H1 (cell line): ENCODE data around the gene SAXO1. TPM values are rescaled to one million over a fixed set of nuclear protein-coding genes. Genes with fewer than 3 reads are reported as not detected.

ENCODE experiments used
- CTCF ChIA-PET: fragments of 300-600 bp; sonication (Branson Sonifier 250); formaldehyde crosslinking; loops from one replicate; lab custom pipeline; 2021; ENCODE audit not compliant: partially characterized antibody; lab: Charles Lee
- POLR2A ChIA-PET: fragments of 300-600 bp; sonication (Branson Sonifier 250); formaldehyde crosslinking; loops from one replicate; lab custom pipeline; 2021; ENCODE audit warnings: inconsistent platforms; ENCODE audit not compliant: partially characterized antibody; lab: Charles Lee
- DNase-seq, 2 experiments: peaks; one replicate each; pipeline versions ENCODE4 v3.0.0 to v3.0.0-alpha.2; 2010 to 2022; ENCODE audit warnings: low spot score in 2 of 2, low read depth in 1 of 2, mixed read lengths in 1 of 2
- FAIRE-seq: peaks from 2 replicates; lab custom pipeline; 2011; peaks lifted over from hg19 to GRCh38; lab: Jason Lieb, UNC
- H2AFZ ChIP-seq: 2 replicates; pipeline ENCODE4 v1.8.1; 2012; ENCODE audit warnings: low read length, inconsistent platforms
- H2AK5ac ChIP-seq: 2 replicates; pipeline ENCODE4 v1.6.1; 2013; ENCODE audit warnings: low read depth, low read length
- H2BK120ac ChIP-seq: replicated peaks from 2 replicates; pipeline ENCODE3; 2013; ENCODE audit warnings: low read depth, low read length, inconsistent platforms
- H2BK12ac ChIP-seq: 2 replicates; pipeline ENCODE4 v1.6.1; 2013; ENCODE audit warnings: low read depth, low read length
- H2BK15ac ChIP-seq: 2 replicates; pipeline ENCODE4 v1.6.1; 2013; ENCODE audit warnings: low read length
- H2BK20ac ChIP-seq: 2 replicates; pipeline ENCODE4 v1.6.1; 2013; ENCODE audit warnings: low read length
- H2BK5ac ChIP-seq: 2 replicates; pipeline ENCODE4 v1.6.1; 2013; ENCODE audit warnings: low read depth, low read length
- H3K14ac ChIP-seq: 2 replicates; pipeline ENCODE4 v1.6.1; 2013; ENCODE audit warnings: inconsistent platforms; ENCODE audit not compliant: insufficient read length
- H3K18ac ChIP-seq: 2 replicates; pipeline ENCODE4 v1.6.1; 2013; ENCODE audit warnings: low read length; ENCODE audit errors: extremely low read depth
- H3K23ac ChIP-seq: 2 replicates; pipeline ENCODE4 v1.6.1; 2013; ENCODE audit warnings: inconsistent platforms; ENCODE audit not compliant: insufficient read length
- H3K23me2 ChIP-seq: 2 replicates; pipeline ENCODE4 v1.6.1; 2013; ENCODE audit warnings: low read depth, low read length
- H3K27ac ChIP-seq: 2 replicates; pipeline ENCODE4 v1.6.1; 2011; ENCODE audit warnings: low read depth, low read length, inconsistent platforms
- H3K27me3 ChIP-seq, 4 experiments: replicated peaks in 1 of 4; 1 replicate in 1 of 4; 2 replicates in 3 of 4; pipeline versions ENCODE4 v1.6.1 to v1.8.1; 2011 to 2013; ENCODE audit warnings: low read length in 3 of 4, mild to moderate bottlenecking in 3 of 4, inconsistent platforms in 2 of 4, mixed read lengths in 2 of 4, moderate library complexity in 1 of 4; ENCODE audit not compliant: control insufficient read depth in 3 of 4, insufficient read depth in 3 of 4; ENCODE audit errors: extremely low read depth in 1 of 4
- H3K36me3 ChIP-seq, 4 experiments: 2 replicates each; pipeline versions ENCODE4 v1.6.1 to v1.8.1; 2011 to 2013; ENCODE audit warnings: mild to moderate bottlenecking in 4 of 4, low read length in 3 of 4, moderate library complexity in 2 of 4, control low read depth in 1 of 4, inconsistent platforms in 1 of 4; ENCODE audit not compliant: insufficient read depth in 4 of 4, control insufficient read depth in 2 of 4
- H3K4ac ChIP-seq: replicated peaks from 2 replicates; pipeline ENCODE3; 2013; ENCODE audit warnings: low read length, low read depth, mixed read lengths, inconsistent platforms; ENCODE audit not compliant: insufficient read length
- H3K4me1 ChIP-seq, 4 experiments: replicated peaks in 1 of 4; 1 replicate in 1 of 4; 2 replicates in 3 of 4; pipeline versions ENCODE4 v1.6.1 to v1.8.1; 2011 to 2013; ENCODE audit warnings: low read length in 3 of 4, inconsistent platforms in 2 of 4, mixed read lengths in 1 of 4; ENCODE audit not compliant: insufficient read depth in 4 of 4, control insufficient read depth in 3 of 4
- H3K4me2 ChIP-seq, 2 experiments: 2 replicates each; pipeline versions ENCODE4 v1.6.1 to v1.8.1; 2011 to 2013; ENCODE audit warnings: low read depth in 2 of 2, low read length in 2 of 2, control low read depth in 1 of 2, inconsistent platforms in 1 of 2, mild to moderate bottlenecking in 1 of 2; ENCODE audit not compliant: insufficient read depth in 1 of 2
- H3K4me3 ChIP-seq, 4 experiments: fragments of 200-600, 300-600 bp in 1 of 4; sonication (generic), shearing (Covaris generic), sonication (Bioruptor Twin) in 1 of 4; 2 replicates each; pipeline versions ENCODE4 v1.5.1 to v1.8.1; 2011 to 2016; ENCODE audit warnings: low read length in 4 of 4, low read depth in 3 of 4, control low read depth in 2 of 4, inconsistent platforms in 2 of 4, mild to moderate bottlenecking in 2 of 4, mixed read lengths in 1 of 4, moderate library complexity in 1 of 4; ENCODE audit not compliant: insufficient read depth in 2 of 4; ENCODE audit errors: extremely low read depth in 1 of 4
- H3K56ac ChIP-seq: replicated peaks from 2 replicates; pipeline ENCODE3; 2013; ENCODE audit warnings: low read depth, mild to moderate bottlenecking, mixed read lengths, low read length, inconsistent platforms; ENCODE audit not compliant: insufficient read length
- H3K79me1 ChIP-seq: 2 replicates; pipeline ENCODE4 v1.6.1; 2013; ENCODE audit warnings: low read depth, low read length, control low read depth
- H3K79me2 ChIP-seq, 2 experiments: 2 replicates each; pipeline versions ENCODE4 v1.6.1 to v1.8.1; 2012 to 2013; ENCODE audit warnings: low read length in 2 of 2, mild to moderate bottlenecking in 2 of 2, inconsistent platforms in 1 of 2; ENCODE audit not compliant: insufficient read depth in 2 of 2, control insufficient read depth in 1 of 2
- H3K9ac ChIP-seq, 4 experiments: replicated peaks in 1 of 4; 1 replicate in 1 of 4; 2 replicates in 3 of 4; pipeline versions ENCODE4 v1.6.1 to v1.8.1; 2011 to 2013; ENCODE audit warnings: low read depth in 3 of 4, low read length in 3 of 4, control low read depth in 2 of 4, mild to moderate bottlenecking in 2 of 4, moderate library complexity in 2 of 4, inconsistent platforms in 1 of 4; ENCODE audit errors: extremely low read depth in 1 of 4
- H3K9me3 ChIP-seq, 2 experiments: 2 replicates each; pipeline versions ENCODE4 v1.6.1 to v1.8.1; 2012 to 2013; ENCODE audit warnings: mild to moderate bottlenecking in 2 of 2, moderate library complexity in 2 of 2, control low read depth in 1 of 2, inconsistent platforms in 1 of 2, low read depth in 1 of 2, low read length in 1 of 2, mixed read lengths in 1 of 2; ENCODE audit not compliant: insufficient read depth in 2 of 2
- H4K20me1 ChIP-seq, 2 experiments: replicated peaks in 1 of 2; 2 replicates each; pipeline versions ENCODE3 to v1.8.1; 2011 to 2013; ENCODE audit warnings: inconsistent platforms in 2 of 2, low read length in 2 of 2, mild to moderate bottlenecking in 1 of 2; ENCODE audit not compliant: insufficient read depth in 2 of 2, control insufficient read depth in 1 of 2
- H4K5ac ChIP-seq: 2 replicates; pipeline ENCODE4 v1.6.1; 2013; ENCODE audit warnings: low read length, low read depth, mixed read lengths, inconsistent platforms; ENCODE audit not compliant: insufficient read length
- H4K8ac ChIP-seq: 2 replicates; pipeline ENCODE4 v1.8.0; 2013; ENCODE audit warnings: mild to moderate bottlenecking, moderate library complexity, low read length, inconsistent platforms; ENCODE audit not compliant: insufficient read depth; ENCODE audit errors: extremely low read depth
- H4K91ac ChIP-seq: replicated peaks from 2 replicates; pipeline ENCODE3; 2013; ENCODE audit warnings: low read length, mixed read lengths, inconsistent platforms; ENCODE audit not compliant: insufficient read length
- EP300 ChIP-seq, 2 experiments: IDR thresholded peaks; 1 replicate in 1 of 2; 2 replicates in 1 of 2; pipeline ENCODE4 v1.6.1; 2011 to 2012; ENCODE audit warnings: low read depth in 2 of 2, low read length in 2 of 2, mild to moderate bottlenecking in 2 of 2, borderline replicate concordance in 1 of 2, inconsistent platforms in 1 of 2, moderate library complexity in 1 of 2
- RAD21 ChIP-seq, 2 experiments: IDR thresholded peaks in 1 of 2; conservative IDR thresholded peaks in 1 of 2; 2 replicates each; pipeline ENCODE4 v1.6.1; 2011; ENCODE audit warnings: low read depth in 2 of 2, low read length in 2 of 2, improper control_type of control experiment in 1 of 2, inconsistent platforms in 1 of 2, mild to moderate bottlenecking in 1 of 2, moderate library complexity in 1 of 2
- YY1 ChIP-seq: IDR thresholded peaks from 2 replicates; pipeline ENCODE4 v1.6.1; 2011; ENCODE audit warnings: low read depth, mild to moderate bottlenecking, low read length
- WGBS, 2 experiments: shearing (Covaris generic) in 1 of 2; methylation state at CpG; one replicate each; pipeline versions ENCODE4 v1.1.6 to v1.1.7; 2013 to 2015; ENCODE audit warnings: low lambda C conversion rate in 2 of 2, mixed read lengths in 2 of 2, inconsistent platforms in 1 of 2, low coverage in 1 of 2, missing lambda C conversion rate in 1 of 2; ENCODE audit not compliant: insufficient replicate concordance in 2 of 2, insufficient coverage in 1 of 2, insufficient read length in 1 of 2; ENCODE audit errors: extremely low coverage in 1 of 2, missing lambda C conversion rate in 1 of 2; 5-methylcytosine and 5-hydroxymethylcytosine counted together
- polyA plus RNA-seq, 7 experiments: library from polyadenylated mRNA; depleted of rRNA in 3 of 7; stranded (reverse) in 5 of 7; unstranded in 2 of 7; fragments of >200 nt in 5 of 7; fragments of 200-250 nt in 2 of 7; gene quantifications; 1 replicate in 5 of 7; 2 replicates in 1 of 7; 4 replicates in 1 of 7; pipeline versions ENCODE4 v1.2.1 to v1.2.3, GENCODE V29; 2011 to 2013; ENCODE audit warnings: missing spikeins in 2 of 7, mixed read lengths in 2 of 7
- total RNA-seq: library from RNA; stranded (reverse); fragmentation: NEBNext Ultra II Directional; extraction: Animal tissue kit (Norgen Biotek cat#: 25700); gene quantifications from 2 replicates; pipeline ENCODE4 v1.2.1, GENCODE V29; 2021

Gene SAXO1
- total and polyA plus RNA-seq, 2 of the 8 experiments (the other 6 are each of a cell fraction or from before 2014, with no cell fraction given), result 0.11 to 0.20 TPM

DNA sequence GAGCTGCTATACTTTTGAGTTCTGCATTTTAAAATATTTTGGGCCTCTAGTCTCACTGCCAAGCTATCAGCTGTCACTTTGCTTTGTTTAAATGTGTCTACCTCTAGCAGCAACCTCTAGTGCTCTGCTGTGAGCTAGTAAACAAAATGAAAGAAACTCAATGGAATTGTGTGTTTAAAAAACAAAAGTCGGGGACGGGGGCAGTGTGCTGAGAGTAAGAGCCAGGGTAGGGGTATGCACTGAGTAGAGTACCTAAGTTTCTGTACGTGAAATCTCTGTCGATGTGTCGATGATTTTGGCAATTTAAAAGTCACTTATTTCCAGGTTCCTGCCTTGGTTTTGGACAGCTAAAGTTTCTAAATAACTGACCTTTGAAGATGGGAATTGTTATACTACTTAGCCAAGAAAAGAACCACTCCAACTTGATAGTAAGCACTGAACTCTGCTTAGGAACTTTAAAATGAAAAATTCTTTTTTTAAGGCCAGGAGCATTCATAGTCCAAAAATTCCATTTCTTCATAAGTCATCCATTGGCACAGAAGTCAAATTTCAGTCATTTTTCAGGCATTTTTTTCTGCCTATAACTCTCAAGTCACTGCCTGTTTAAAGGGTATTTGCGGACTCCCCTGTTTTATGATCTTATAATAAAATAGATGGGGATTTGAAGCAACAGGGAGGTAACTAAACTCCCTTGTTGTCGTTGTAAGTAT is 111.5 kb downstream of the SAXO1 start:
- 93% methylated on average over 7 of the region's 7 CpGs; no CpG with 5 or more reads in 1 of the 2 experiments for WGBS, 2 experiments

More for the DNA sequence above, 111.5 kb downstream of the SAXO1 start:
- Histone ChIP-seq H3K36me3 (no peaks in the 10 kb centered on the region), H2BK12ac (no peak overlapping the region), H3K23ac (no peak overlapping the region), H4K20me1 (no peaks in the 10 kb centered on the region), H4K5ac (no peak overlapping the region), H2BK5ac (no peak overlapping the region), H3K4me2 (no peak overlapping the region), H3K79me1 (no peaks in the 10 kb centered on the region), H3K14ac (no peak overlapping the region), H3K23me2 (no peaks in the 10 kb centered on the region; the same call in 1 of the 2 replicates), H3K27me3 (no peaks in the 10 kb centered on the region), H3K56ac (no peak overlapping the region), H3K27ac (no peak overlapping the region), H3K9me3 (no peaks in the 10 kb centered on the region), H2BK20ac (no peak overlapping the region), H3K79me2 (no peaks in the 10 kb centered on the region), H3K4me1 (no peaks in the 10 kb centered on the region), H3K4ac (no peak overlapping the region), H2AK5ac (no peak overlapping the region), H2BK120ac (no peak overlapping the region), H2AFZ (no peak overlapping the region), H3K18ac (no peak overlapping the region), H2BK15ac (no peak overlapping the region), H3K9ac (no peak overlapping the region), H4K91ac (no peak overlapping the region), H4K8ac (no peak overlapping the region), H3K4me3 (no peak overlapping the region)
- POLR2A ChIA-PET, result no interaction called here
- FAIRE-seq, result no peak
- DNase-seq, result no peak
- TF ChIP-seq RAD21 (IDR thresholded peaks at IDR 0.05 in 1 of 2, conservative IDR thresholded peaks at IDR 0.05 in 1 of 2; ENCODE audit: low read depth in 2 of 2, low read length in 2 of 2) (no peak), YY1 (no peak), EP300 (IDR thresholded peaks at IDR 0.05; ENCODE audit: borderline replicate concordance in 1 of 2, low read depth in 2 of 2, low read length in 2 of 2) (no peak)
- CTCF ChIA-PET, result interaction anchor here (0.6 kb wide), 1 partner anchor 106 kb away, joined by 3 read pairs; no protein-coding TSS in a partner anchor
